Measurements from ENCODE around the gene AP5S1.

Gene AP5S1

DNA sequence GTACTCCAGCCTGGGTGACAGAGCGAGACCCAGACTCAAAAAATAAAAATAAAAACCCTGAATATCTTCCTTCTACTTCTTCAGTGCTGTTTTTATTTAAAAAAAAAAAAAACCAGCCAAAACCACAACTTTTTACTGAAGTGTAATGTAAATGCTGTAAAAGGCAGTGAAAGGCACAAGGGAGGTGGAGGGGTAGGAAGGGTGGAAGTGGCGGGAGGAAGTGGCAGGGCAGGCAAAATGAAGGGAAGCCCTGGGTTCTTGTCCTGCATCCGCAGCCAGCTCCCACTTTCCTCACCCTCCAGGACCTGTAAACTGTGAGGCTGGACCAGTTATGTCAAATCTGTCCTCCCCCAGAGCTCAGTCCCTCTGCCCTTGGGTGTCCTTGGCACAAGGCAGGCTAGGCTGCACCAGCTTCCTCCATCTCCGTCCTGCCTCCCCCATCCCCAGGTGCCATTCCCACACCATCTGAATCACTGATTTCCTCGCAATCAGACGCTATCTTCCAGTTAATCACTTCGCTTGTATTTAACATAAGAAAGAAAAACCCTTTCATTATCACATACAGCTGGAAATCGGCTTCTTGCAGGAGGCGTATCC, 55.1 kb downstream of the AP5S1 start:
- DNase-seq (ENCODE audit: low read depth, low spot score): no peak

DNA sequence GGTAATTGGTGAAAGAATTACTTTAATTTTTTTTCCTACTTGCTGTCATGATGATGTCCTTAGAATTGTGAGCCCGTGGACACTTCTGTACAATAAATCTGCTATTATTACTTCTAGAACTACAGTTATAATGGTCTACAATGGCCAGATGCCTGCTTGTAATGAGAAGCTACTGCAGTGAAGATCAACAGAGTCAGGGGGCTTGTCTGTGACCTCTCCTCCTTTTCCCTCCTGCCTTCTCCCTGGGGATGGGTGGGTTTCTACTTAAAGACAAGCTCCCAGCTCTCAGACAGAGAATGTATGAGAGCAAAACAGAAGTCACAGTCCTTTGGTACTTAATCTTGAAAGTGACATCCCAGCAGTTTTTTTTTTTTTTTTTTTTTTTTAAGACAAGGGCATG, 55.7 kb downstream of the AP5S1 start:
- no peak for DNase-seq (ENCODE audit: low read depth, low spot score)

DNA sequence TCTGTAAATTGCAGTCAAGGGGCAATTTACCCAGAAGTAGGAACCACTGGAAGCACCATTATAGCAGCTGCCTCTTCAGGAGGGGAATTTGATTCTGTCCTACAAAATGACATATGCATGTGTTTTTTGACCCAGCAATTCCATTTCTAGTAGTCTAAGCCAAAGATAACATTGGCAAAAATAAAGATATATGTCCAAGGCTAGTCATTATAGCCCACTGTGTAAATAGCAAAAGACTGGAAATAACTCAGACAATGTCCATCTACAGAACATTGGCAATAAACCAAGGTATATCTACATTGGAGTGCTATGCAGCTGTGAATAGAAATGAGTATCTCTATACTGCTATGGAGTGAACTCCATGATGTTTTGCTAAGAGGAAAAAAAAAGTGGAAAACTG, 56.3 kb downstream of the AP5S1 start:
- no peak for DNase-seq (ENCODE audit: low read depth, low spot score)

Data from activated CD4-positive, CD25-positive, alpha-beta regulatory T cell treated with anti-CD3 and anti-CD28 coated beads, Interleukin-2, amount 50 U/mL, for 16 hours (primary cell).